Suppressor macrophage treated with lipopolysaccharide for 1 hour (primary cell): ENCODE measurements around the gene KLHL29.
A peak's percentile ranks its signal among the peaks of the same experiment; 100 is the strongest.

Experiments
- DNase-seq, 3 donors: peaks; one replicate each; pipeline ENCODE4 v3.0.0-alpha.2; 2020 to 2022

Gene KLHL29

DNA sequence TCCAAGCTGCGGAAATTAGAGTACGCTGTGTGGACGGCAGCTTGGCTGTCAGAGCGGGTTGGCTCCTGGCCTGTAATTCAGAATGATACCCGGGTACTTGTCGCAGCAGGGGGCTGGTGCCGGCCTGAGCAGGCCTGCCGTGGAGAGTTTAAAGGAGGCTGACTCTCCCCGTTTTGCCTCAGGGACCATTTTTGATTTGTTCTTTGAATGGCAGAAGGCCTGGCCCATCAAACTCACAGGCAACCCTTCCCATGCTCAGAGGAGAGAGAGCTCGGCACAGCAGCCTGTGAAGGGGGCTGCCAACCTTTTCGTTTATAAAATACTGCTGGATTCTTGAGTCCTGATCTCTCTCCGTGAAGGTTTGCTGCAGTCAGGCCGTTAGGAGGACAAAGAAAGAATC is 151.3 kb downstream of the KLHL29 start:
- DNase-seq: no peak

DNA sequence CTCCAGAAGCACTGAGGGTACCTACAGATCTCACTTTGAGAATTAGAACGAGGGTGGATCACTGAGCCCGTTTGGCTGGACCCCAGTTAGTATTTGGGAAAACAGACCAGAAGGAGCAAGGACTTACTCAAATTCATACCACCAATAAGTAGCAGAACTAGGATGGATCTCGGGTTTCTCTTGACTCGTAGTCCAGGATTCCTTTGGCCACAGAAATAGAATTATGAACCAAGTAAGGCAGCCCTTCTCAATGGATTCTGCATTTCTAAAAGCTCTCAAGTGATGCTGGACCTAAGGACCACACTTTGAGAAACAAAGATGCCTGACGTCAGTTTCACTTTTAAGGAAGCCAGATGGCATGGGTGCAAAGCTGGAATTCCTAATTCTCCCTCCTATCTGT is 153.0 kb downstream of the KLHL29 start:
- no peak for DNase-seq

DNA sequence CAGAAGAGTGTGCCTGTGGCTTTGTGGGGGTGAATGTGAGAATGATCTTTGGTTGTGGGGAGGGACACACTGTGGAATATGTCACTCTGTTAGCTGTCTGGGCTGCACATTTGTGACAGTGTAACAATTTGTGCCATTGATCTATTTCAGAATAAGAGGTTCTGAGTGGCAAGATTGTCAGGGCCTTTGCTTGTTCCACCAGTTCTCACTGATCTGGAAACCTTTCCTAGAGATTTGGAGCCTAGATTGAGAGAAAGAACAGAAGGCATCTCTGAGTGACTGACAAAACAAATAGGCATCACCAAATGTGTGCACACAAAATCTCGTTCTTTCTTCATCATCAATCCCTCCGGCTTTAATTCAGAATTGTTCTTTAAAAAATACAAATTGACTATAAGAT is 153.6 kb downstream of the KLHL29 start:
- DNase-seq: no peak

DNA sequence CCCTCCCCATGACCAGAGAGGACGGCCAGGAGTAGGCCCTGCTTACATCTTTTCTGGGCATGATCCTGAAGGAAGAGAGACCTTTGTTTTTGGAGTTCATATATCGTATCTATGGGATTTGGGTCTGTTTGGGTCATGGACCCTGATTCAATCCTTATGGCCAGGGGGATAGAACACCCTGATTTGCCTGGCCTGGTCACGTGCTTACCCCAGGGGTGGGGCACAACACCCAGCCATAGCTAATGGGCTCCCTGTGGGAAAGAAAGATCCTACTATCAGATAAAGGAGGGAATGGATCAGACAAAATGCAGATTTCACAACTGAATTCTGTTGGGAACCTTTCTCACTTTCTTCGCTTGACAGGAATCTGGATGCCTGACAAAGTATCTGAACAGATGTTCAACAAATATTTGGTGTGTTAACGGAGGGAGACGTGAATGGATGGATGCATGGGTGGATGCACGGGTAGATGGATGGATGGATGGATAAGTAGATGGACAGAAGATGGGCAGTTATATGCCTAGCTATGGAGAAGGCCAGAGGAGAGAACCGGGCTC is 155.9 kb downstream of the KLHL29 start:
- no peak for DNase-seq

DNA sequence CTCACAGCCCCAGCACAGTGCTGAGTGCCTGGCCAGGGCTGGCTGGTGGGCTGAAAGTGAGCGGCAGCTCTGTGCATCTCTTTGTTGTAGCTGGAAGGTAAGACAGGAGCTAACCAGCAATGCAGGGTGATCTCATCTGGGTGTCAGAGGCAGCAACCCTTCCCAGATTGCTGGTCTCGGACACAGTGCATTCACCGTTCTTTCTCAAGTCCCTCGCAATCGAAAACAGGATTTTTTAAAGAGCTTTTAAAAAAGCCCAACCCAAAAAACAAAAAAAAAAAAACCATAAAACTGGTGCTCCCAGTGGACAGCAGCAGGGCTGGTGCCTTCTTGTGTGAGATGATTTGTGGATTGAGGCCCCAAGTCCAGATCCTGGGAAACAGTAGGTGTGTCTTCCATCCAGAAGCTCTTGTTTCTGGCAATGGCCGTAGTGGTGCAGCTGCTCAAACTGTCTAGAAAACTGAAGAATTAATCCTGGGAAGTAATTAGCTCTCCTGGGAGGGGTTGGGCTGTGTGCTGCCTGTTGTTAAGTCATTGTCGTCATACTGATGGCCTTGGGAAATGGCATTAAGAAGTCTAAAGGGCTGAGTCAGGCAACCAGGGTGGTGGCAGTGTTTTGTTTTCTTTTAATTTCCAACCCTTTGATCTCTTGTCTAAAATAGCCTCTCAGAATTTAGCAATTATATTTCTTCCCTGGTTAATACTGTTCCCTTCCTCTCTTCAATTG is 156.7 kb downstream of the KLHL29 start:
- DNase-seq: no peak

DNA sequence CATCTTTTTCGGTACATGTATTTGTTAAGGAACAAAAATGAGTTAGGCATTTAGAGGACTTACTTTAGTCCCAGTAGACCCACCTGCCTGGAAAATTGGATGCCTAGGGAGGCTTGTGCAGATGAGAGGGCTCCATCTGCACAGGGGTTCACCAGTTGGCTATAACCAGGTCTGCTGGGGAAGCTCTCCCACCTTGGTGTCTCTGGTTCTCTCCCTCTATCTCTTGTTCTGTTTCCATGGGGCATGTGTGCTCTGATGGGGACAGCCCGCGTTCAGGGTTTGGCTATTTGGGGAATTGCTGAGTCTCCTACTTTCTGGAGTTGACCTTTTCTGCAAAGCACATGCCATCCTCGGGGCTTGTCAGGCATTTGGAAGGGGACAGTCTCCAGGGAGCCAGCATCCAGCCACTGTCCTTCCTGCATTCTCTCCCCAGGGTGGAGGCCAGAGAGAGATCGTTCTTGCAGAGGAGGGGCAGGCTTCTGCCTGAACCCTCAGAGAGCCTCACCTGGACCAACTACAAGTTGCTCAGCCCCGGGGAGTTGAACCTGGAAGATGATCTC is 157.3 kb downstream of the KLHL29 start:
- no peak for DNase-seq

DNA sequence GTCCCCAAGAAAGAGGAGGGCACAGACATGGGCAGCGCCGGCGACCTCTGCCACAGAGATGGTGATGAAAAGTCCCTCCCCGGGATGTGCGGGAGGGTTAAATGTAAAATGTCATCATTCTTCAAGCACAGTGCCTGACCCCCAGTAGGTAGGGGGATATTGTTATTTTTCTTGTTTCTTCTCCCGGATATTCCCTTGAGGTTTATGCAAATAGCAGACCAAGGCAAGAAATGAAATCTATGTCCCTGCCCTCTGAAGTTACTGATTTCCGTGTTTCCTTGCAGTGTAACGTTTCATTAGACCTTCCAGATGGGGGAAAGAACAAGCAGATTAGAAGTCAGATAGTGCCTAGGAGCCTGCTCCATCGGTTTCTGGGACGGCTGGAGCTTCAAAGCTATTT is 158.3 kb downstream of the KLHL29 start:
- no peak for DNase-seq

DNA sequence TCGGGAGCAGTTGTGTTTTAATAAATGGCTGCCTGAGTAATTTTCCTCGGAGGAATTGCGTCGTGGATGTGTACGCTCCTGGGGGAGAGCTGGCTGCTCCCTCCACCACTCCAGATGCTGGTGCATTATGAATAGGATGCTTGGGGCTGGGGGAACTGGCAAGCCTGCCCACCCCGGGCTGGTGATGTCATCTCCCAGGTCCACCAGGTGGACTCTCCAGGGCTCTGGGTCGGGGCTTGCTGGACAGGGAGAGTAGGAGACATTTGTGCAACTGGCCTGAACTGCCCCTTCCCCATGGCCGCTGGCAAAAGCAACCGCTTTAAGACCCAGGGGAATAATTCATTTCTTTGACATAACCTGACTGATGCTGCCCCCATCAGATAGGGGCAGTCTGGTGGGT is 158.7 kb downstream of the KLHL29 start:
- DNase-seq: no peak

DNA sequence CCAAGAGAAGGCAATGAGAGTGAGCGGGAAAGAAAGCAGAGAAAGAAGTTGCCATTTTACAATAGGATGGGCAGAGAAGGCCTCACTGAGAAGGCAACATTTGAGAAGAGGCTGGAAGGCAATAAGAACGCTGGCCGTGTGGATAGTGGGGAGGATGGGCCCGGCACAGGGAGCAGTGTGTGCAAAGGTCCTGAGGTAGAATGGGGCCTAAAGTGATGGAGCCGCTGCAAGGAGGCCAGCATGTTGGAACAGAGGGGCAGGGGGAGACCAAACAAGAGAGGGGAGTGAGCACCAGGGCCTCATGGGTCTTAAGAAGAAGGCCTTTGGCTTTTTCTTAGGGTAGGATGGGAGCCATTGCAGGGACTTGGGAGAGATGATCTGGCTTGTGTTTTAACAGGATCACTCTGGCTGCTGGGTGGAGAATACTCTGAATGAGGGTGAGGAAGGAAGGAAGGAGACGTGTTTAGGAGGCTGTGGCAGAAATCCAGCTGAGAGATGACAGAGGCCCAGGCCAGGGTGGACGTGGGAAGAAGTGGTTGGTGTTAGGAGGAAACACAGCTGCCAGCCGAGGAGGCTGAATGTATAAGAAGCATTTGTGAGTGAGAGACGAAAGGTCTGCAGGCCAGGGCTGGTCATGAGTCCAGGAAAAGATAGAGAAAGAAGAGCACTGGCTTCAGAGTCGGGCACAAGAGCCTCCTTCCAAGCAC is 159.8 kb downstream of the KLHL29 start:
- no peak for DNase-seq

DNA sequence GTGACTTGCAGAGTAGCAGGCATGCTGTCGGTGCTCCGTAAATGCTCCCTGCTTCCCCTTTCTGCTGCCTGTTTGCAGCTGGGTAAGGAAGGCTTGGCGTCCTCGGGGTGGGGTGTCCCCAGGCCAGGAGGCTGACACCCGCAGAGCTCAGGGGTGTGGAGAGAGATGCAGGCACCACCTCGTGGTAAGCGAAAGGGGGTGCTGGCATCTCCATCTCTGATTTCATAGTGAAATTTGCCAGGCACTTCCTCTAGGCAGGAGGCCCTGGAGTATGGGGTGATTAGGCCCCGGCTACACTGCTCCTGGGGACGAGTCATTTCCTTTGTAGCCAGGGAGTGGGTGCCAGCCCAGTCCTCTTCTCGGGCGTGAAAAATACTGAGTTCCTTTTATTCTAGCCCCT is 160.4 kb downstream of the KLHL29 start:
- peak; percentile 12 to 30 (median 20) for DNase-seq

DNA sequence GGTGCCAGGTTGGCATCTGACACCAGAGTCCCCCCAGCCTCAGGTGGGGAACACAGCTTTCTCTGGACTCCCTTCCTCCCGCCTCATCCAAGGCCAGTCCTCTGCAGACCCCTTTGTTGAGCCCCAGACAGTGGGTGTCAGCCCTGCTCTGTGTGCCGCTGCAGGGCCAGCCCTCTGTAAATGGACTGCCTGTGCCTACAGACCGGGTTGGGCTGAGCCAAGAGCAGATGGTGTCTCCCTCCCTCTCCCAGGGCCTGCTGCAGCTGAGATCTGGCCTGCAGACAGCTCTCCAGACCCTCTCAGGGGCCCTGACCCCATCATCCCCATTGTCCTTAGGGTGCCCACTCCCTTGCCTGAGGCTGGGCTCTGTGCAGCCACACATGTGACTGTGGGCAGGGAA is 160.8 kb downstream of the KLHL29 start:
- no peak for DNase-seq

DNA sequence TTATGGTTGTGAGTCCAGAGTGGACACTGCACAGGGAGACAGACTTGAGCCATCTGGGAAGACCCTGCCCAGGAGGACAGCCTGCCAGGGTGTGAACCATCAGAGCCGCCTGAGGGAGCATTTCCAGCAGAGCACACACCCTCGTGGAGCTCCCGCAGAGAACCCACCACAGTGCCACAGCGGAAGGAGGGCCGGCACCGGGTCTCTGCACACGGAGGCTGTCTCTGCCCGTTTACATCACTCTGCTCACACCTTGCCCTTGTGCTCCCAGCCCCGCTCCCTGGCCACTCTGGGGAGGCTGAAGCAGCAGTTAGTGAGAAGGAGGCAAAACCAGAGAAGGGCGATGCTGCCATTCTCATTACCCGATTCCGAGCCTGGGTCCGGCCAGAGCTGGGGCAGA is 161.9 kb downstream of the KLHL29 start:
- DNase-seq: no peak

DNA sequence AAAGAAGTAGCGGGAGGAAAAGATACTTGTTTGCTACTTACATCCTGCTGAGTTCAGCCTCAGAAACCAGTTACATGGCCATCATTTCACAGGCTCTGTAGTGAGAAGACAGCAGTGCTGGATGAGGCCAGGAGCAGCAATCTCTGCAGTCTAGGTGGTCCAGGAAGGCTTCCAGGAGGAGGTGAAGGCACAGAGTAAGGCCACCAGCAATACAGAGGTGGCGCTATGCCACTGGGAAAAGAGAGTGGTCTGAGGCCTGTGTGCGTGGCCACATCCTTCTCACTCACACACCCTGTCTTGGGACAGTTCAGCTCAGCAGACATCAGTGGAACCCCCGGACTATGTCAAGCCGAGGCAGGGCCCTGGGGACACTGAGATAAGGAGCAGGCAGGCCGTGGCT is 162.7 kb downstream of the KLHL29 start:
- DNase-seq: no peak

DNA sequence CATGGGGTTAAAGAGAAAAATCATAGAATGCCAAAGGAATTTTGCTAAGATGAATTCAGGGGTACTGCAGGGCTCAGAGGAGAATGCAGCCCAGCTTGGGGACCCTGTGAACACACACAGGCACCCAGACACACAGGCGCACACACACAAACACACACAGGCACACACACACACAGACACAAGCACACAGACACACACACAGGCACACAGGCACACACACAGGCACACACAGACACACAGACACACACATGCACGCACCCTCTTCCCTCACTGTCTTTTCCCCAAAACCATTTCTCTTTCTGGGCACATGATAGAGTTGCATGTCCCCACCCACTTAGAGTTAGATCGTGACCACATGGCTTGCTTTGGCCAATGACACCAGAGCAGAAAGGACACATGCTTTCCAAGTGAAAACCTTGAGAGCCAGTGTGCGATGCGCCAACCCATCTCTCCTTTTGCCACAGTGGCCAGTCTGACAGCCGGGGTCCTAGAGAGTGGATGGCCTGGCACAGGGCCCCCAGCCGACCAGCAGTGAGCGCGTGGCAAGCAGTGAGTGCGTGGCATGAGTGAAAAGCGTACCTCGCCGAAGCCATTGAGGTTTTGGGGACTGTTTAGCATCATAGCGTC is 163.3 kb downstream of the KLHL29 start:
- no peak for DNase-seq

DNA sequence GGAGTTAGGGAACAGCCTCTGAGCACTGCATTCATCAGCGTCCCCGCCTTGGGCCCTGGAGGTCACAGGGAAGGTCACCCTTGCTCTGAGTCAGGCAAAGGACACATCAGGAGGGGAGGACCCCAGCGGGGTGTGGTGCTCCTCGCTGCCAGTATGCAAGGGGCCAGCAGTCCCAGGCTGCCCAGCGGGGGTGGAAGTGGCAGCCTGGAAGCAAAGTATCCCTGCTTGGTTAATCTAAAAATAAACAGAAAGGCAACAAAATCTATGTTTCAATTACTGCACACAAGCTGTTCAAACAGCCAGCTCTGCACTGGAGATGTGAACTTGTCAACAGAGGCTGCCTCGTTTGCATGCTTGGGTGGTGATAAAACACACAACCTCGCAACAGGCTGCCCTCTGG is 164.1 kb downstream of the KLHL29 start:
- no peak for DNase-seq

DNA sequence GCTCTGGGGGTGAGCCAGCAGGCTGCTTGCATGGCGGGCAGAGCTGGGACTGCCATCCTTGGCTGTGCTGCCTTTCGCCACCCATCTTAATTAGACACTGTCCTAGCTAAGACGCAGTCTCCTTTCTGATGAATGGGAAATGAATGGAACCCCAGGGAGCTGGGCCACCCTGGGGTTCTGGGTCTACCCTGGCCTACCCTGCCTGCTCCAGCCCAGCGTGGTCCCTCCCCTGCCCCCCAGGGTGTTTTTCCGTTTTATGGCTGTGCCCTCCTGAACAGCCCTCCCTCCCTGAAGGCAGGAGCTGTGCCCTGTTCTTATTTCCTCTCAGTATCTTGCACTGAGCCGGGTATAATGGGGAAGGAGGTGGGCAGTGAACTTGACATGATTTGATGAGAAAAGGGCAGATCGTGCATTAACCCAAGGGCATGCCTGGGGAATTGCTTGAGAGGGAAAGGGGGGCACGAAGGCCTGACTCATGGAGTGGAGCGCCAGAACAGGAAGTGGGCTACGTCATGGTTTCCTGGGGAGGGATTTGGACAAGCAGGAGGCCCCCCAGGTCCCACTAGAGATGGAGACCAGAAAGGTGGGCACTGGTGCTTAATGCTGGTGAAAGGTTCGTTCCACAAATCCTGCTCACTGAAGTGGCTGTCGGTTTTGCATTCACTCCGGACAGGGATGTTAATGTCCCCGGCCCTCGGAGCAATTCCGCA is 165.0 kb downstream of the KLHL29 start:
- DNase-seq: no peak

DNA sequence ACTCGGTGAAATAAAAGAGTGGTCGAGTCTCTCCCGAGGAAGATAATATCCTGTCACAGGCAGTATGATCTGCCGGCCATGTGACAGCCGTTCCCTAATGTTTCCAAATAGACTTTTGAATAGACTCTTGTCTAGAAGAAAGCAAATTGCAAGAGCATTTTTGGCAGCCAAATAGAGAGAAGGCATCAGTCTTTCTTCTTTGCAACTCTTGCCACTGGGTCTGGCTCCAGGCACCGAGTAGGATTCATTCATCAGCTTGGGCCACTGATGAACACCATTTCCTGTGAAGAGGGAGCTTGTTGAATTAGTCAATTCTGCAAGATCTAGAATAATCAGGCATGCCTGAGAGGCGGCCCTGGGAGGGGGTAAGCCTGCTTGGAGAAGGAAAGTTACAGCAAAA is 165.6 kb downstream of the KLHL29 start:
- DNase-seq: no peak

DNA sequence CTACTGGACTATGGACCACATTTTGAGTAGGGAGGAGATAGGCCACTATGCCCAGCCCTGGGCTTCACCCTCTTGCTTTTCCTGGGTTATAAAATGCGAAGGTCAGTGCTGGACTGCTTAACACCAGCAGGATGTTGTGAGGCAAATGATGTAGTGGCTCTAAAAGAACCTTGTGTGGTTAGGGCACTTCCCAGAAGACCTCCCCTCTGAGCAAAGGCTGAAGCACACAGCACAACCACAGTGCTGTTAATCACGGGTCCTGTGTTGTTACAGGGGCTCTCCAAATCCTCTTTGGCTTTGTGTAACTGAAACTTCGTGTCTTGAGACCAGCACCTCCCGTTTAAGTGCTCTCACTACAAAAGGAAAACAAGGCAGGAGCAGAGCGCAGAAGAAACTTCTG is 166.9 kb downstream of the KLHL29 start:
- no peak for DNase-seq

DNA sequence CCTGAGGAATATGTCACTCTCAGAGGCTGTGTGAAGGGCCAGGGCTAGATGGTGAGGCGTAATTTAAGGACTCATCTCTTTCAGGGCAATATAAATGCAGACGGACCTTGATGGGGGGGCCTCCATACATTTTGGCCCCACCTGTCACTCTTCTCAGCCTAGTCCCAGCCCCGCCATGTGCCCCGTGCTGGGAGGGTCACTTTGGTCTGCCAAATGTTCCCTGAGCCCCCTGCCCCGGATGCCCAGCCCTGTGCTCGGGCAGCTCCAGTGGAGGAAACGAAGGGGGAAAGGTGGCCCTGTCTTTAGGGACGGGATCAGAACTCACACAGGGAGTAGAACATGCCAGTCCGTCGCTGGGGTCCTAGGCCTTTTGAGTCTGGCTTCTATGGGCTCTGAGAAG is 168.6 kb downstream of the KLHL29 start:
- DNase-seq: no peak

DNA sequence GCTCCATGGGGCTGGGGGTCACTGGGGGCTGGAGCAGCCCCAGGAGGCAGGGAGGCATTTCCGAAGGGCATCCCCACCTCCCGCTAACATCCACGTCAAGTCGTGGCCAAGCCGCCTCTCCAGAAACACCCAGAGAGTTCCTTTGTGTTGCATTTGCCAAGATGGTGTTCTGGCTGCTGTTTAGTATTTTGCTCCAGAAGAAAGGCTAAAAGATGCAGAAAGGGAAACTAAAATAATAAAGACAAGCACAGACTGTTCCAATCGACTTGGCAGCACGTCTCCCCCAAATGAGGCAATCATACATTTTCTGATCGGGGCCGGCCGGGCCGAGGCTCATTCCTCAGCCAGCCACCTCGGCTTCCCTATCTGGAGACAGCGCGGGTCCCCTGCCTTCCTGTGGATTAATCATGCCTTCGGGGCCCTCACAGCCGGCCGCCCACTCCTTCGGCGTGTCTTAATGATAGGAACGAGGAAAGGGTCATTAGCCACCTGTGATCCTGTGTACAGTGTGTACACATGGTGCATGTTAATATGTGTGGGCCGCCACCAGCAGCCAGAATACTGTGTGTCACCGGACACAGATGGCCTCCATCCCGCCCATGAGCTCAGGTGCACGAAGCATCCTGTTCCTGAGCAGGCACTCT is 169.2 kb downstream of the KLHL29 start:
- no peak for DNase-seq

DNA sequence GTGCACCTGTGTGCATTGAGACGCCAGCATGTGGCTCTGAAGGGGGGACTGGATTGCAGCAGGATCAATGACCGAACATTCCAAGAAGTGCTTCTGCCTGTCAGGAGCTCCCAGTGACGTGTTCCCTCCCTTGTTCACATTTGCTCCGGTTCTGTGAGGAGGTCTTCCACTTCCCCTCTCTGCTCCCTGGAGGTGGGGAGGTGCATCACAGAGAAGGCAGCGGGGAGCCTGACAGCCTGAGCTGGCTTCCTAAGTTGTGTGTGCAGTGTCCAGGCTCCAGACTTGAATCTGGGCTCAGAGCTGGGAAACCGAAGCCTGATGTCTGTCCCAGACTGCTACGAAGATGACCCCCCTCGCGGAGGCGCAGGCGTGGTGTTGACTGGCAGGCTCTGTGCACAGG is 171.0 kb downstream of the KLHL29 start:
- DNase-seq: no peak

DNA sequence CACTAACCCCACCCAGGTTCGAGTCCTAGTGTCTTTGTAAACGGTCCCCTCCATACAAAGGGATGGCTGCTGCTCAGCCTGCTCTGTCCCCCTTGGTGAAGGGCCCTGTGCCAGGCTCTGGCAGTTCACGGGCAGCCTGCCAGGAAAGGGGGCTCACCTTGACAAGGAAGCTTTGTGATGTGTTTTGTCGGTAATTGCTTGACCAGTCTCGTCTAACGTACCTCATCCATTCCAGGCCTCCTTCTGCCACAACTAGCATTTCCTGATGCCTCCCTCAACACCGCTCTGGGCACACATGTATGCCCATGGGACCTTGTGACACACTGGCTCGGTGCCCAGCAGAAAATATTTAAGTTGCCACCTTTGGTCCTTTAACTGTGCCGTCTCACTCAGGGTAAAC is 171.9 kb downstream of the KLHL29 start:
- DNase-seq: no peak

DNA sequence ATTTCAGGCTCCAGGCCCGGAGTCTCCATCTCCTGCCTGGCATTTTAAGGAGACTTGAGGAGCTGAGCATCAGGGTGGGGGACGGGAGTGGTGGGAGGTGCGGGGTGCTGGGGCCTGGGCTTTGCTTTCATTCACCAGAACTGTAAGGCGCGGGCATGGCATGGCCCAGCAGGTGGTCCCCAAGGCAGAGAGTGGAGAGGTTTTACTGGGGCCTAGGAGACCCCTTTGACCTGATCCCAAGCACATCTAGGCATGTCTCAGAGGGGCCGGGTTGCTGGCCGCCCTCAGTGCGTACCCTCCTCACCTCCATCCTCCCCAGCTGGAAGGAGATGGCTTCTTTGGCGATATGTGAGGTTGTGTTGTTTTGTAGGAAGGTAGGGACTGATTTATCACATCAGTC is 172.5 kb downstream of the KLHL29 start:
- DNase-seq: no peak
